Astrocyte of the hippocampus (primary cell): ENCODE results near the gene TRIM24.
"Not testable (repeated sequence)": the region's sequence is repeated elsewhere in the genome, so short reads cannot be mapped to it uniquely, and the experiment has no call there.

Source experiments
- DNase-seq: peaks from one replicate; pipeline ENCODE4 v3.0.0; 2011; ENCODE audit warnings: low read depth, low spot score

The TRIM24 gene

DNA sequence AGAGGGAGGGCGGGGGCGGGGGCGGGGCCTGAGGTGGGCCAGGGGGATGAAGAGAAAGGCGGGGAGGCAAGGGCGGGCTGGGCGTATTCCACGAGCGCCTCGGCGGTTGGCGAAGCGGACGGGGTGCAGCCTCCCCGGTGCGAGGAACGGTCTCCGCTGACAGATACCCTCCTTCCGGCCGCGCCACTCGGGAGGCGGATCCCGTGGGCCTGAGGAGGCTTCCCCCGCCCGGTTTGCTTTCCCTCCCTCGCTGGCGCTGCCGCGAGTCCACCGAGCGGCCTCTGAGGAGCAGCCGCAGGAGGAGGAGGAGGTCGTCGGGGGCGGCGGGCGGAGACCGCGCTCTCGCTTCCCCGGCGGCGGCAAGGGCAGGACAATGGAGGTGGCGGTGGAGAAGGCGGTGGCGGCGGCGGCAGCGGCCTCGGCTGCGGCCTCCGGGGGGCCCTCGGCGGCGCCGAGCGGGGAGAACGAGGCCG is at the start of gene TRIM24:
Gene TRIM24, plus strand, starts transcription at position 84 of the 473 bp plus-strand sequence. Its CDS starts 290 bp downstream, at position 374.
- DNase-seq: no peak

DNA sequence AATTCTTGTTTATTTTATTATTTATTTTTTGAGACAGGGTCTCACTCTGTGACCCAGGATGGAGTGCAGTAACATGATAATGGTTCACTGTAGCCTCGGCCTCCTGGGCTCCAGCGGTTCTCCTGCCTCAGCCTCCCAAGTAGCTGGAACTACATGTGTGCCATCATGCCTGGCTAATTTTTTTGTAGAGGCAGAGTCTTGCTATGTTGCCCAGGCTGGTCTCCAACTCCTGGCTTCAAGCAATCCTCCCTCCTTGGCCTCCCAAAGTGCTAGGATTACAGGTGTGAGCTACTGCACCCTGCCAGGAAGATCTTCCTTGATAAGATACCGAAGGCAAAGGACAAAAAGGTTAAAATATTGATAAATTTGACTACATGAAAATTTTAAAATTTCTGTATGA is 48.0 kb upstream of the TRIM24 start:
- DNase-seq: not testable (repeated sequence)

DNA sequence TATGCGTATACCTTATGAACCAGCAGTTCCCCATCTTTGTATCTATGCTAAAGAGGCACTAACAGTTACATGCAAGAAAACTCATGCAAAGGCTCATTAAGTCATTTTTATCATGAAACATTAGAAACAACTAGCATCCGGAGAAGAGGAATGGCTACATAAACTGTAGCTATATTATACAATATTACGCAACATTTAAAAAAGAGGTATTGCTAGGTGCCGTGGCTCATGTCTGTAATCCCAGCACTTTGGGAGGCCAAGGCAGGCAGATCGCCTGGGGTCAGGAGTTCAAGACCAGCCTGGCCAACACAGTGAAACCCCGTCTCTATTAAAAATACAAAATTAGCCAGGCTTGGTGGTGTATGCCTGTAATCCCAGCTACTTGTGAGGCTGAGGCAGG is 47.1 kb upstream of the TRIM24 start:
- not testable (repeated sequence) for DNase-seq

DNA sequence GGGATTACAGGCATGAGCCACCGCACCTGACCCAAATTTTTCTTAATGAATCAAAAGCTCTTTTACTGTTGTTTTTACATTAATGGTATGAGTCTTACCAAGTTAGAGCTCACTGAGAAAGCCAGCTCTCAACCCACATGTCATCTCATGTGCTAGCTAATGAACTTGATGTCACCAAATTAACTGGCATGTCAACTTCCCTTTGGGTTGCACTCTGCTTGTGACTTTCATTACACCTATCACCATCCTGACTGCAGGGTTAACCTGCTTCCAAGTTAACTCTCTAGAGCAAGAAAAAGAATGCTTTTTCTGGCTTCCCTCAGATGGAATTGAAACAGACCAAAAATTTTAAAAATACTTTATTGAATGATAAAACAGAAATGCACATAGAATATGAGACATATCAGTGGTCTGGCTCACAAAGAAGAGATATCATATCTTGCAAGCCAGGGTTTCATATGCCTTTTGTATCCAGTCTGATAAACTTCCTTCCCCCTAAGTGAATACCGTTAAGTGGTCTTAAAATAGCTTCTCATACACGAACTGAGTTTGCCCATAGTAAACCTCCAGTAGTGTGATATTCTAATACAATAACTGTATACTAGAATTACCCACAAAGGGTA is 42.9 kb upstream of the TRIM24 start:
- DNase-seq: no peak

DNA sequence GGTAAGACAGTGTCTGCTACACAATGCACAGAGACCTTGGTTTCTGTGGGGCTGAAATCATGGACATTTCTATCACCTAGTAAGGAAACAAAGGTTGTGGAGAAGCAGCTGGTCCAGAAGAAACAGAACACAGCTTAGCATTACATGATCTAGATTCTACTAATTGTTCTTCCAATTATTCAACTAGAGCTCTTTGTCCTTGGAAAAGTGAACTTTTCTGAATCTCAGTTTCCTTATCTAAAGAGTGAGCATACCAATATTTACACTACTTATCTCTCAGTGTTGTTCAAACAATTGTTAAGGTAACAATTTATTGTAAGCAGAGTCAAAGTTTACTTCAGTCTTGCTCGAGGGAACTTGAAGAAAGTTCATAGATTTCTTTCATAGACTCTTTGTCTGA is 42.3 kb upstream of the TRIM24 start:
- DNase-seq: no peak

DNA sequence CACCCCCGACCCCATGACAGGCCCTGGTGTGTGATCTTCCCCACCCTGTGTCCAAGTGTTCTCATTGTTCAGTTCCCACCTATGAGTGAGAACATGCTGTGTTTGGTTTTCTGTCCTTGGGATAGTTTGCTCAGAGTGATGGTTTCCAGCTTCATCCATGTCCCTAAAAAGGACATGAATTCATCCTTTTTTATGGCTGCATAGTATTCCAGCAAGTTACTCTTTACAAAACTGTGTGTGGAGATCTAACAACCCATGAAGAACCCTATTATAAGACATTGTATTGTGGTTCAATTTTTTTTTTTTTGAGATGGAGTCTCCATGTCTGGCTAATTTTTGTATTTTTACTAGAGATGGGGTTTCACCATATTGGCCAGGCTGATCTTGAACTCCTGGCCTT is 41.7 kb upstream of the TRIM24 start:
- DNase-seq: not testable (repeated sequence)

DNA sequence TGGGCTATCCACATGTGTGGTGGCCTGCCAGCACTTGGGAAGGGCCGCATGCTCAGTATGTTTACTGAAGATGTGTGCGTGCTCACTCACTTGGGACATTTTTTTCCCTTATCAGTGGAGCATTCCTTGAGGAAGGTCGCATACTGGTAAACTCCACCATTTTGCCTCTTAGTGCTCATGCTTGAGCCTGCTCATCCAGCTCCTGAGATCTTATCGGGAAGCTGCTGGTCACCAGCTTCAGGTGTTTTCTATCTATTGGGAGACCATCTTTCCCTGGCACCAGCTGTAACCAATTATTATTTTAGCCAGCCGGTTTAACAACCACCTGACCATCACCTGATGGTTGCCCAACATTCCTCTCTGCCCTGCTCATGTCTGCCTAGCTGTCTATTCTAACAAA is 35.0 kb upstream of the TRIM24 start:
- no peak for DNase-seq

DNA sequence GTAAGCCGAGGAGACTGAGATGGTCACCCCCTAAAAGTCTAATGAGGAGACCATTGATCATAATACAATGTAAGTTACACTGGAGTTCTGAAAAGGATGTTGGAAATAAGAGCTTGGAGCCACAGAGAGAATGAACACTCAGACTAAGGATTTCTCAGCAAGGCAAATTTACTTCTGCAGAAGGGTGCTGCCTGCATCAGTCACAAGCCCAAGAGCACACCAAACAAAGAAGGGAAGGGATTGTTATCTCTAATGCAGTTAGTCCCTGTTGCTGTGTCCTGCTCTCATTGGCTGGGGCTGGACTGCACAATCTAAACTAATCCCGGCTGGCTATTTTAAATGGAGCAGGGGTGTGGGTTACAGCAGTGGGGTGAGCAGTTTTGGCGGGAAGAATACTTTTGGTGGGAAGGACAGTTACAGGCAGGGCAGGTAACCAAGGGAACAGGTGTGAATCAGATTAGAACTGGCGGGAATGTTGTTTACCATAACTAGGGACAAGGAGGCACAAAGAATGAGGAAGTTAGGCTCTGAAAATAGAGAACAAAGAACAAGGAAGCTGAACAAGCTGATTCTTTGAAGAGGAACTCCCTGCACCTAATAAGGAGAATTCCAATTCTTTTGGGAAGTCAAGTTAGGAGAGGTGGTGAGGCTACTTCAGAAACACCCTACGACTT is 30.3 kb upstream of the TRIM24 start:
- no peak for DNase-seq

DNA sequence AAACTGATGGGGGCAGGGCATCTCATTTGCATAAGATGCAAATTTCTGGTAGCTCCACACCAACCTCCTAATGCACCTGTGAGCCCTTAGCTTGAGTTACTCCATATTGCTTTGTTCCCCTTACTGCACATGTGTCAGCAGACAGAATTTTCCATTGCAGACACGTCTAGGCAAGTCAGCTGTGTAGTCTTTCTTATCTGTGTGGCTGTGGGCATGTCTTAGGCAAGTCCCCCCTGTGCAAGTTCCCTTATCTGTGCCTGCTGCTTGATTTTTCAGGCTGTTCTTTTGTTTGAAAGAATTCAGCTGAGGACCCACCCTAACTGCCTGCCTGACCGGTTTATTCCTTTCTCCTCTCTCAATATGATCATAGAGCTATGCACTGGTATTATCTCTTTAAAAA is 28.5 kb upstream of the TRIM24 start:
- DNase-seq: no peak

DNA sequence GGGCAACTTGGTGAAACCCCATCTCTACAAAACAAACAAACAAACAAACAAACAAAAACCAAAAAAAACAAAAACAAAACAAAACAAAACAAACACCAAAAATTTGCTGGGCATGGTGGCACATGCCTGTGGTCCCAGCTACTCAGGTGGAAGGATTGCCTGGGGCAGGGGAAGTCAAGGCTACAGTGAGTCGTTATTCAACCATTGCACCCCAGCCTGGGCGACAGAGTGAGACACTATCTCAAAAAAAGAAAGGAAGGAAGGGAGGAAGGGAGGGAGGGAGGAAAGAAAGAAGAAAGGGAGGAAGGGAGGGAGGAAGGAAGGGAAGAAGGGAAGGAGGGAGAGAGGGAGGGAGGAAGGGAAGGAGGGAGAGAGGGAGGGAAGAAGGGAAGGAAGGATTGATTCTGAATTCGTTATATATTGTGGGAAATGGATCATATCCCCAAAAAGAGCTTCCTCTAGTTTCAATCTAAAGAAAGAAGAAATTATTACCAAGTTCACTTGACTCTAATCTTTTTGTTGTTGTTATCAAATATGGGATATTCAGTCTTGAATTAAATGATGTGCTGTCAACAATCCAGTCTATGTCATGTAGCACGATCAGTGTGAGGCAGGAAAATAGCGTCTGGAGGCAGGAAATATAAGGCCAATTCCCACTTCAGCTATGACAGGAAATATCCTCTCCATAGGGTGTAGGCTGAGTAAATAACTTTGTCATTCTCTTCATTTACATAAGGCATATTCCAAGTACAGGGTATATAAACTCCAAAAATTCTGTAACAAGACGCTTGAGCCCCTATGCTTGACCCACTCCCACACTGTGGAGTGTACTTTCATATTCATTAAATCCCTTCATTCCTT is 26.2 kb upstream of the TRIM24 start:
- DNase-seq: no peak

DNA sequence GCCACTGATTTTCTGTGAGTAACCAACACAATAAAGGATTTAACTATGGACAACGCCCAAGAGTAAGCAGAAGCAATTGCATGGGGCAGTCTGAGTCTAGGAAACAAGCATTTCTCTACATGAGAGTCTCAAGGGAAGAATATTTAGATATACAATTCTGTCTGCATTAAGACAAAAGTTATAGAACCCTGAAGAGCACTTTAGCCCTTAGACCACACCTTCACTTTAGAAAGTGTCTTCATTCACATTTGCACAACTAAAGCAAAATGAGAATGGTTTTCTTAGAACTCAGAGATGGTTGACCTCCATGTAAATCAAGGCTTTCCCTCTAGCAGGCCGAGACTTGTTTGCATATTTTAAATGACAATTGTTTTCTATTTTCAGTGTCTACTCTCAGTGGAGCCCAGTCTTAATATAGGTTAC is 25.5 kb upstream of the TRIM24 start:
- no peak for DNase-seq

DNA sequence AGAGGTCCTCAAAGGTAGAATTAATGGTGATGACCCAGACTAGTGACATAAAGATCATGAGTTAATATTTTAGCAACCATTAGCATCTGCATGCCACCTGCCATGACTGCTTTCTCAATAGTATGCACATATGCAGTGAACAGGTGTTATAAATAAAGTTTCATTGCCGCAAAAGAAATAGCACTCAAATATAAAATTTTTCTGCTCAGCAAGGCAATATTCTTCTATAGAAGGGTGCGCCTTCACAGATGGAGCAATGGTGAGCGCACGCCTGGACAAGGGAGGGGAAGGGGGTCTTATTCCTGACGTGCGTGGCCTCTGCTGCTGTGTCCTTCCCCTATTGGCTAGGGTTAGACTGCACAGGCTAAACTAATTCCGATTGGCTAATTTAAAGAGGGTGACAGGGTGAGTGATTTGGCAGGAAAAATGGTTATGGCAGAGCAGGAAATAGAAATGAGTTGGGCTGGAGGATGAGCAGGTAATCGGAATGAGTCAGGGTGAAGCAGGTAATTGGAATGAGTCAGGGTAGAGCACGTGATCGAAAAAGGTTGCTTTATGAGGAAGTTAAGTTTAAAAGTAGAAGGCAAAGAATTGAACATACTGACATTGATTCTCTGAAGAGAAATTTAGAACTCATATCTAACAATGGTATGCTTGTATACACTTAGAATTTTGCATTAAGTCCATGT is 24.7 kb upstream of the TRIM24 start:
- DNase-seq: no peak

DNA sequence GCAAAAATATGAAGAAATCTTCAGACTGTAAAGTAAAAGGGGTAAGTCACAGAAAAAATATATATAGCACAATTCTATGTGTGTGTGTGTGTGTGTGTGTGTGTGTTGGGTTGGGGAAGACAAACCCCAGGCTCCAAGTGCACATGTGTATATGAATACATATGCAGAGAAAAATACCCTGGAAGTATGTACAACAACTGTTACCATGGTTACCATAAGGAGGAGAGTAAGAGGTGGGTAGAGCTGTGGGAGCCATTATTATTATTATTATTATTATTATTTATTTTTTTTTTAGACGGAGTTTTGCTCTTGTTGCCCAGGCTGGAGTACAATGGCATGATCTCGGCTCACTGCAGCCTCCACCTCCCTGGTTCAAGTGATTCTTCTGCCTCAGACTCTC is 23.7 kb upstream of the TRIM24 start:
- DNase-seq: no peak

DNA sequence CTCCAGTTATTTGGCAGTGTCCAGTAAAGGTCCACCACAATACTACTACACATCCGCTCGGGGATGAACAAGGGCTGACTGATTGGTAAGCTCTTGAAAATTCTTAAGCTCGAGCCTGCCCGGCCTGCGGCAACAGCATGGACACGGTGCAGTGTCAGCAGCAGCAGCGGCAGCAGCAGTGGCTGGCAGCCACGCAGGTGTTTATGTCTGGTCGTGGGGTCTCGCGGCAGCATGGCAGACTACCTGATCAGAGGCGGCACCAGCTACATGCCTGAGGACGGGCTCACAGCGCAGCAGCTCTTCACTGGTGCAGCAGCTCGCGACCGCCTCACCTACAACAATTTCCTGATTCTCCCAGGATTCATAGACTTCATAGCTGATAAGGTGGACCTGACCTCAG is 19.6 kb upstream of the TRIM24 start:
- no peak for DNase-seq

DNA sequence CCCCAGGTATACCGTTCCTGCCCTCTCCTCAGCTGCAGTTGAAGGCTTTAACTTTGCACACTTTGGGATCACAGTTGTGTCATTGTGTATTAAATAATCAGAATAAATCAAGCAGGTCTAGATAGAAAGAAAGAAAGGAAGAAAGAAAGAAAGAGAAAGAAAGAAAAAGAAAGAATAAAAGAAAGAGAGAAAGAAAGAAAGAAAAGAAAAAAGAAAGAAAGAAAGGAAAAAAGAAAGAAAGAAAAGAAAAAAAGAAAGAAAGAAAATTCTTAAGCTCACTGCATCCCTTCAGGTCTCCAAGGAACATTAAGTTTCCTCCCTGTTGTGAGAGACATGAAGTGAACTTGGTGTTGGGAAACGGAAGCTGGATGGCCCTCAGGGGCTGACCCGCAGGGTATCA is 17.2 kb upstream of the TRIM24 start:
- DNase-seq: no peak

DNA sequence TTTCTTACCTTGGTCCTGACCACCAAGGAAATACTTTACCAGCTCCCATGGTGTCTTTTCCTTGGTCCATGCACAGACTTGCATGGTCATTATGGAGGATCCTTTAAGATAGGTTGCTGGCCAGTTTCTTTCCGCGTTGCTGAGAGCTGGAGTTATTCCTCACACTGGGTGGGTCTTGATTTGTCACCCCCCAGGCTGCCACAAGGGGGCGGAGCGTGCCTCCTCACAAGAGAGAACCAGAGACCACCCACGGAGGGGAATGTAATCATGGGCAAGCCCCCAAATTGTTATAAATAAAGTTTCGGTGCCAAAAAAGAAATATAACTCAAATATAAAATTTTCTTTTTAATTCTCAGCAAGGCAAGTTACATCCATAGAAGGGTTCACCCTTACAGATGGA is 10.5 kb upstream of the TRIM24 start:
- DNase-seq: no peak

DNA sequence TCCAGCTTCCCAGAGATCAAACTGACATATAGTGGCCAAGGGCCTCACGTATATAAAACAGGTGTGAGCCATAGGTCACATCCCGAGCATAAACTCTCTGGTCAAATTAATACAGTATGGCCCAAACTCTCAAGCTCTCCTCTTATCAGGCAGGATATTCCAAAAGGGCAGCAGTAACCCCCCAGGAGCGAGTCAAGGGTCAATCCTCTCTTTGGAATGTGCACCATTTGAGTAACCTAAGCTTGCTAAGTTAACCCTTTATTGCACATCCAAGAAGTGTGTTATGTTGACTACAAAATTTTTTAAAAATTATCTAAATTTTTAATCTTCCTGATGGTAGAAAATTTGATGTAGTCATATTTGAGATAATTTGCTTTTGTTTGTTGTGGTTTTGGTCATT is 4.5 kb upstream of the TRIM24 start:
- no peak for DNase-seq

DNA sequence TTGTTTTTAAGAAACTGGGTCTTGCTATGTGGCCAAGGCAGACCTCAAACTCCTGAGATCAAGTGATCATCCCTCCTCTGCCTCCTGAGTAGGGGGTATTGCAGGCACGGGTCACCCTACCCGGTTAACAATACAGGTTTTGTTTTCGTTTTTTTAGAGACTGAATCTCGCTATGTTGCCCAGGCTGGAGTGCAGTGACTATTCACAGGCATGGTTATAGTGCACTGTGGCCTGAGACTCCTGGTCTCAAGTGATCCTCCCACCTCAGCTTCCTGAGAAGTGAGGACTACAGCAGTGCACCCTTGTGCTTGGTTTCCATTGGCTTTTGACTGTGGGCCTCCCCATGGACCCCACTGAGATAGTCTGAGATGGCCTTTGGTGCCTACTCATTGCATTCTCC is 3.8 kb upstream of the TRIM24 start:
- no peak for DNase-seq

DNA sequence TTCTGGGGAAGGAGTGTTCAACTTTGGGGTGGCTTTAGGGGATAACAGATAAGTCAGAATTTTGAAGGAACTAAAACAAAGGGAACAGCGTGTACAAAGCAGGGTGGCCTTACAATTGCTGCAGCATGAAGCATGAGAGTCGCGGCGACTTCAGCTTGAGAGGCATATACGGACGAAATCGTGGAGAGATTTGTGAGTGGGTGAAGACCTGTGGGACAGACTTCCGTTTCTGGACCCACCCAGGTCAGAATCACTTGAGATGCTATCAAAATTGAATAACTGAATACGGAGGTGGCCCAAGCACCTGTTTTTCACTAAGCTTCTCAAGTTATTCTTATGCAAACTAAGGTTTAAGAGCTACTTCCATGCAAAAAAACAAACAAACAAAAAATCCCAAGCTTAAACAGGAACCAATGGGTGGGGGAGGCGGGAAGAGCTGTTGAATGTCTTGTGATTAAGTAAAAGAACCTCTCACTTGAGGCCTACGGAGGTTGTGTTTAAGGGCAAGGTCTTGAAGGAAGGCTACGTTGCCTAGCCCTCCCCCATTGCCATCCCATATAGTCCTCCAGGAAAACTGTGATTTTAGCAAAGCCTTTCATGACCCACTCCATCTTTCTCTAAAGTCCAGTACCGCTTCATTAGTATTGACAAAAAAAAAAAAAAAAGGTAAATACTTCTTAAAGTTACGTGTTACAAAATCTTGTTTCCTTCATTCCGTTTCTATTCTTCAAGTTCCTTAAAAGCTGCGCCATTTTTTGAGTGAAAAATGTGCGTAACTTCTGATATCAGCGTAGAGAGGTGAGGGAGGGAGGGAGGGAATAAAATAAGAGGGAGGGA is 1.3 kb upstream of the TRIM24 start:
- no peak for DNase-seq

DNA sequence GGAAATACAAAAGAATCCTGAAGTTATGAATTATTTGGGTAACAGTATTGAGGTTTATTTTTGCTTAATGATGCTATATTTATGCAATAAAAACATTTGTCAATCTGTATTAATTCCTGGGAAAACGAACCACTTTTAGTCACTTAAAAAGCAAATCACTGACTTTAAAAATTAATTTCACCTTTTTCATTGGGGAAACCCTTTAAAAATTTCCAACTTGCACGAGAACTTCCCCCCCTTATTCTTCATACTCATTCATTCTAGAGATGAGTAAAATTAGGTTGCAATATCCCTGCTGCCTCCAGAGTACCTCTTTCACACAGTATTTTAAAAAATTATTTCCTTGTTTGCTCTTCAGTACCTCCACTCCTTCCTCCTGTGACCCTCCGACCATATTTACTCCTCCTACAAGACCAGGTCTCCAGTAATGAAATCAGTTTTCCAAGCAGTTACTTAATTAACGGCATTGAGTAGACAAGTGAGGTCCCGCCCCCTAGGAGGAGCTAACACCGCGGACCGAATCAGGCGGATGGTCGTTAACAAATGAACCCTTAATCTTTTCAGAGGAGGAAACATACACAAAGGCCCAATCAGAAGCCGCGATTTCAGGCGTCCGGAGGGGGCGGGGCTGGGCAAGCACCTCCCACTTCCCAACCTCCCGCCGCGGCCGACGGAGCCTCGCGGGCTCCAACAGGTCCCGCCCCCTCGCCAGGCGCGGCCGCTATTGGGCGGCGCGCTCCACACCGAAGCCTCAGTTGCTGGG is 465 bp upstream of the TRIM24 start:
- DNase-seq: peak; percentile 99
